ENCODE measurements around the gene ZNF777. TPM values are rescaled to one million over a fixed set of nuclear protein-coding genes. Genes with fewer than 3 reads are reported as not detected.

Gene ZNF777
- total and polyA plus RNA-seq, 11 donors: 6.5 to 10.7 (median 7.5) TPM

- no peak for DNase-seq
- no peak for TF ChIP-seq CTCF (IDR thresholded peaks at IDR 0.05)
- ATAC-seq: no peak
Measured at GRCh38 chr7:149459540-149460452, 1.1 kb downstream of the ZNF777 start.

DNA sequence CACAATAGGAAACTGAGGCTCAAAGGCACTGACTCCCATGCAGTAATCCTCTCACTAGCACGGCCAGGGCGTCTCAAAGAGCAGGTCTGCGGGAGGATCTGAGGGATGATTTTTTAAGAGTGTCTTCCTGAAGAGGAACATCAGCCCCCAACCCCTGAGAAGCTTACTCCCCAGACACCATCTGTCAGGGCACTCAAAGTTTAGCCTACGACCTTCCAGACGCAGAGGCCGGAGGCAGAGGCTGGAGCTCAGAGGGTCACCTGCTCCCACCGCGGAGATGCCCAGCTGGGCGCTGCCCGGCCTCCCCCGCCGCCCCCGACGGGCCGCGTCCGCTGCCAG is 1.7 kb downstream of the ZNF777 start:
- Histone ChIP-seq H3K9me3 (no peaks in the 10 kb centered on the region), H3K4me1 (peaks cover 7 to 28% (median 17%) of the 10 kb centered on the region in 12 donors), H3K27me3 (peaks cover 0 to 6% (median 0%) of the 10 kb centered on the region in 9 donors), H3K36me3 (peaks cover 0 to 27% (median 20%) of the 10 kb centered on the region in 9 donors), H3K4me3 (peak overlapping the region; percentile 42 to 72 (median 61)), H3K27ac (no peak overlapping the region)
- intact Hi-C loops (cut with DNase I): loop anchor here in 2 of 10 donors (2.0 to 10.0 kb wide), 2 partner anchors 34 to 194 kb away; partner anchors contain the start of gene ZNF783 (in 1 of the 2)
- WGBS, 4 donors: 18 to 40% (median 28%) methylated on average over 5 to 17 of the region's 17 CpGs
- no peak for TF ChIP-seq CTCF (IDR thresholded peaks at IDR 0.05)
- TF ChIP-seq POLR2A (IDR thresholded peaks at IDR 0.05): no peak
- ATAC-seq (no peak), DNase-seq (no peak)

More at GRCh38 chr7:149459540-149460452, 1.1 kb downstream of the ZNF777 start:
- intact Hi-C loops (cut with DNase I): loop anchor here in 3 of 10 donors (2.0 to 10.0 kb wide), 3 partner anchors 35 to 195 kb away; partner anchors contain the start of gene ZNF783 (in 1 of the 3)
- peak overlapping the region in 2 of 12 donors; percentile 0 to 29 for H3K27ac ChIP-seq
- H3K9me3 ChIP-seq: no peaks in the 10 kb centered on the region
- 0 to 1% (median 1%) methylated on average over 15 to 145 of the region's 145 CpGs for WGBS, 4 donors
- peak overlapping the region; percentile 42 to 95 (median 80) for H3K4me3 ChIP-seq
- H3K4me1 ChIP-seq: peaks cover 7 to 28% (median 17%) of the 10 kb centered on the region in 12 donors
- peaks cover 0 to 21% (median 13%) of the 10 kb centered on the region in 9 donors for H3K36me3 ChIP-seq
- peaks cover 0 to 6% (median 0%) of the 10 kb centered on the region in 9 donors for H3K27me3 ChIP-seq

GRCh38 chr7:149458235-149458634 is 2.6 kb downstream of the ZNF777 start:
- intact Hi-C loops (cut with DNase I): loop anchor here in 2 of 10 donors (2.0 to 10.0 kb wide), 2 partner anchors 33 to 193 kb away; partner anchors contain the start of gene ZNF783 (in 1 of the 2)
- WGBS, 4 donors: 81 to 89% (median 82%) methylated on average over 3 of the region's 3 CpGs
- Histone ChIP-seq H3K36me3 (peaks cover 0 to 36% (median 29%) of the 10 kb centered on the region in 9 donors), H3K27me3 (peaks cover 0 to 6% (median 0%) of the 10 kb centered on the region in 9 donors), H3K4me1 (peaks cover 7 to 28% (median 17%) of the 10 kb centered on the region in 12 donors), H3K9me3 (no peaks in the 10 kb centered on the region), H3K4me3 (peak overlapping the region in 3 of 12 donors; percentile 42 to 72 (median 69)), H3K27ac (no peak overlapping the region)
- no peak for TF ChIP-seq POLR2A (IDR thresholded peaks at IDR 0.05)
- TF ChIP-seq CTCF (IDR thresholded peaks at IDR 0.05): no peak
- ATAC-seq (no peak), DNase-seq (no peak)

DNA sequence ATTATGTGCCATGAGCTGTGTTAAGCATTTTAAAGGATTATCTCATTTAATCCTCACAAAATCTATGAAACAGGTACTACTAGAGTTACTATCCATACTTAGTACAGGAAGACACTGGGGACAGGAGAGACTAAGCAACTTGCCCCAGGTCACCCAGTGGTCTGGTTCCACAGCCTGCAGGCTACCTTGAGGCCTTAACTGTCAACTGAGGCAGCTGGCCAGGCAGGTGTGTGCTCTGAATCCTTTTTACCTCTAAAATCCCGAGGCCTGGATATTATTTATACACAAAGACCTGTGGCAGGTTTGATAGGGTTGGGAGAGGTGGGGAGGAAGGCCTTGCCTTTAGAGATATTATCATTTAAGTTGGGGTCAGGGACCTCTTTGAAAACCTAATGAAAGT is 3.1 kb downstream of the ZNF777 start:
- intact Hi-C loops (cut with DNase I): loop anchor here in 2 of 10 donors (2.0 to 10.0 kb wide), 2 partner anchors 33 to 193 kb away; partner anchors contain the start of gene ZNF783 (in 1 of the 2)
- Histone ChIP-seq H3K36me3 (peaks cover 0 to 41% (median 34%) of the 10 kb centered on the region in 9 donors), H3K4me1 (peaks cover 7 to 28% (median 17%) of the 10 kb centered on the region in 12 donors), H3K27ac (no peak overlapping the region), H3K9me3 (no peaks in the 10 kb centered on the region), H3K4me3 (peak overlapping the region in 1 of 12 donors; percentile 3), H3K27me3 (peaks cover 0 to 6% (median 0%) of the 10 kb centered on the region in 9 donors)
- no peak for TF ChIP-seq POLR2A (IDR thresholded peaks at IDR 0.05)
- TF ChIP-seq CTCF (IDR thresholded peaks at IDR 0.05): no peak
- 86 to 100% (median 91%) methylated on average over 1 of the region's 1 CpG for WGBS, 4 donors
- DNase-seq (no peak), ATAC-seq (no peak)

All from heart left ventricle (tissue), 16 donors.